ACHN (cell line): ENCODE data around the gene NAXE.
"Not testable (repeated sequence)": the region's sequence is repeated elsewhere in the genome, so short reads cannot be mapped to it uniquely, and the experiment has no call there.

Experiments used
- DNase-seq: peaks from one replicate; pipeline ENCODE4 v3.0.0-alpha.2; 2015
- in situ Hi-C: cut with HindIII; loops from 2 replicates; pipeline ENCODE4 v1.10.0; 2017; ENCODE audit warnings: low sequenced_read_pairs, low pct_ligation_motif_present, low pct_unique_long_range_greater_than_20kb

Gene NAXE

GRCh38 chr1:156560585-156561163, 30.9 kb upstream of the NAXE start:
- in situ Hi-C loops: no loop called here
- no peak for DNase-seq

DNA sequence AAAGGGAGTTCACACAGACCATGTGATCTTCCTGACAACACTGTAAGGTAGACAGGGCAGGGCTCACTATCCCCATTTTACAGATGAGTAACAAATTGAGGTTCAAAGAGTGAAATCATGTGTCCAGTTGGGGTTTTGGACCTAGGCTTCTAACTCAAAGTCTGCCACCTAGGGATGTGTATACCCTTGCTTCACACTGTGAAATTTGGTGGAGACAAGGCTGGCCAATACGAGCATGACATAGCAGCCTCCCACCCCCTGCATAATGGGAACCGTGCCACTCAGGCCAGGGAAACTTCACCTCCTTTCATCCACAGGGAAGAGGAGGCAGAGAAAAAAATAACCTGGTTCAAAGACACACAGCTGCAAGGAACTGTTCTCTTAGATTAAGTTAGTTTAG, 26.1 kb upstream of the NAXE start:
- no peak for DNase-seq
- in situ Hi-C loops: no loop called here

DNA sequence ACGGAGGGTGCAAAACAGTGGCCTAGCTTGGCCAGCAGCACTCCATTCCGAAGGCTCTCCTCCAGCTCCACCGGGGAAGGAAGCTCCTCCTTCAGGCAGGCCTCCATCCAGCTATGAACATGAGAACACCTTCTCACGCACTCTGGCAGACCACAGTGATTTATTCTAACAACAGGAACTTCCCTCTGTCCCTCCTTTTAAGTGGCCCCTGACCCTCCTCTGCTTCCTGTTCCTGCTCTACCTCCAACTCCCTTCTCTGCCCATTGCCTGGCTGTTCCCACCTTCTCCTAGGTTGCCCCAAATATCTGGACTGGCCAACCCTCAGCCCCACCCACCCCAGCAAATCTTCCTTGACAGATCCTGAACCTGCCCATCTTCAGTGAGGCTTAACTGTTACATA, 25.1 kb upstream of the NAXE start:
- DNase-seq: no peak
- in situ Hi-C loops: no loop called here

DNA sequence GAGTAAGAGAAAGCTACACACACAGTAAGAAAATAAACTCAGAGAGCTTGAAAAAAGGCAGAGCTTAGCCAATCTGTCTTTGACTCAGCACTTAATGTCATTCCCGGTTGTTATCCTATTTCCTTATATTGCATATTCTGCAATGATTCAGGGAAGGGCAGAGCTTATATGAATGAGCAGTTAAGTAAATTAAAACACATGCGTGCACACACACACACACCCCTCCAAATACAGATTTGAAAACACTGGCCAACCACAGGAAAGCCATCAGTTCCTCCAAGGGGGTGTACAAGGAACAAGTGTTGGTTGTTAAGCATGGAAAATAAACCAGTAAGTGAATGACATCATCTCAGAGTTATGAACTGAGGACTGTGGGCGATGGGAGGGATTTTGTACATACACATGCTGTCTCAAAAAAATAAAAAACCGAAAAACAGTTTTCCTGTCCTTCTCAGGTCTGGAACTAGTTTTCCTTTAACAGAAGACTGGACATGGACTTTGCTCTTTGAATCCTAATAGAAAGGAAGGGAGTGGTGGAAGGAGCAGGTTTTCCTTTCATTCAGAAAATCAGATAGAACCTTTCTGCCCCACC, 20.2 kb upstream of the NAXE start:
- DNase-seq: peak; percentile 76
- in situ Hi-C loops: no loop called here

- in situ Hi-C loops: no loop called here
- peak; percentile 91 for DNase-seq
Observed at GRCh38 chr1:156571919-156572662, 19.5 kb upstream of the NAXE start, which contains the start of gene IQGAP3. TSS of gene IQGAP3 (minus strand) at chr1:156572565. CDS start at chr1:156572529, 36 bp downstream.

DNA sequence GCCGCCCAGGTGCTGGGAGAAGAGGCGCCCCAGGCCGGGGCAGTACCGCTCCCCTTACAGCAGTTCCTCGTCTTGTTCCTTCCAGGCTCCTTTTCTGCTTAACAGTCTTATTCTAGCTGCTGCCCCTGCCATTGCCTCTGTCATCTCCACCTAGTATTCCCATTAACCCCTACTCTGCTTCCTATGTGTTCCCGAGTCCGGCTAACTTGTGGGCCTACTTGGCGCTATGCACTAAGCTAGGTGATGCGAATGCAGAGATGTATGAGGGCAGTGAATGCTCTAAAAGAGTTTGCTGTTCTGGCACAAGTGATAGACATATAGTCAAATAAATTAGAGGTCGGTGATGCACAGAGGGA, 18.9 kb upstream of the NAXE start:
- no peak for DNase-seq
- in situ Hi-C loops: no loop called here

GRCh38 chr1:156574039-156574633, 17.4 kb upstream of the NAXE start:
- DNase-seq: no peak
- in situ Hi-C loops: no loop called here

DNA sequence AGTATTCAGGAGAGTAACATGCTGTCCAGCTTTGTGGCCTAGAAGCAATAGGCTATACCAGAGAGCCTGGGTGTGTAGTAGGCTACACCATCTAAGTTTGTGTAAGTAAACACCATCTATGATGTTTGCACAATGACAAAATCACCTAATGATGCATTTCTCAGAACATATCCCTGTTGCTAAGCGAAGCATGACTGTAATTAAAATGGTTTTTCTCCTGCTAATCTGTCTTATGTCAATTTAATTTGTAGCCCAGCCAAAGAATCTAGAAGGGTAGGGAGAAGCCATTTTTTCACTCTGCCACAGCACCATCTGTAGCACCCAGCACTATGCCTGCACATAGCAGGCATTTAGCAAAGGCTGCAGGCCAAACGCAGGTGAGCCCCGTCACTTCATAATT, 14.0 kb upstream of the NAXE start:
- DNase-seq: no peak
- in situ Hi-C loops: no loop called here

GRCh38 chr1:156578055-156578454, 13.5 kb upstream of the NAXE start:
- no peak for DNase-seq
- in situ Hi-C loops: no loop called here

DNA sequence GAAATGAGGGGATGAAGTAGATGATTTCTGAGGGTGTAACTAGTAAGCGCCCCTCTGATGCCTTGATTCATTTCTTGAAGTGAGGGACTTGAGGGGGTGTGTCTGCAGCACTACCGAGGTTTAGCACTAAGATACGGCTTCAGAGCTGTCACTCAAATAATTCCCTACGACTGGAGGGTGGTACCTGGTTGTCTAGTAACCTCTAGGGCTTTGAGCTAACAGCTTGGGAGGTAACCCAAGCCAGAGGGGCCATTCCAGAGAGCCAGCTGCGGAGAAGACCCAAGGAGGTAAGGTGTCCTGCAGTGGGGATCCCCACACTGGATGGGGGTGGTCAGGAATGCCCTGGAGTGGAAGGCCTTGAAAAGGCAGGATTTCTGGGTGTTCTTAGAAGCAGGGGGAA, 12.1 kb upstream of the NAXE start, which contains the start of gene TTC24:
TSS of gene TTC24 (plus strand) at position 252 of the 400 bp plus-strand sequence. CDS start 1,642 bp downstream, outside the sequence.
- in situ Hi-C loops: no loop called here

DNA sequence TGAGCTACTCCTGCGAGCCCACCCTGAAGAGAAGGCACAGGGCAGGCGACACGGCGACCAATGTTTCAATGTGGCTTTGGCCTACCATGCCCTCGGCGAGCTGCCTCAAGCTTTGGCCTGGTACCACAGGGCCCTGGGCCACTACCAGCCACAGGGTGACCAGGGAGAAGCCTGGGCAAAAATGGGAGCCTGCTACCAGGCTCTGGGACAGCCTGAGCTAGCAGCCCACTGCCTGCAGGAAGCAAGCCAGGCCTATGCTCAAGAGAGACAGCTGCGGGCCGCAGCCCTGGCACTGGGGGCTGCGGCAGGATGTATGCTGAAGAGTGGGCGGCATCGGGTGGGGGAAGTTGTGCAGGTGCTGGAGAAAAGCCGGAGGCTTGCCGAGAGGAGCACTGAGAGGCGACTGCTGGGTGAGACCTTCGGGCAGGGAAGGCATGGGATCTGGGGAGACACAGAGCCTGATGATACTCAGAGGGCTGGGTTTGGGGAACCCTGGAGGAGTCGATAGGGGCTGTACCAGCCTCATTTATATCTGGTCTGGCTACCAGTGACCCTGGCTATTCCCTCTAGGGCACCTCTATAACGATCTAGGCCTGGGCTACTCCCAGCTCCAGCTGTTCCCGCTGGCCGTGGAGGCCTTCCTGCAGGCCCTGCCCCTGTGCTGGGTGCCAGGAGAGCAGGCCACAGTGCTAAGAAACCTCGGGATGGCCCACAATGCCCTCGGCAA, 9.8 kb upstream of the NAXE start:
- in situ Hi-C loops: no loop called here
- DNase-seq: no peak

More for the DNA sequence above, 12.1 kb upstream of the NAXE start, which contains the start of gene TTC24:
- no peak for DNase-seq

GRCh38 chr1:156582388-156583017, 9.1 kb upstream of the NAXE start:
- in situ Hi-C loops: no loop called here
- no peak for DNase-seq

DNA sequence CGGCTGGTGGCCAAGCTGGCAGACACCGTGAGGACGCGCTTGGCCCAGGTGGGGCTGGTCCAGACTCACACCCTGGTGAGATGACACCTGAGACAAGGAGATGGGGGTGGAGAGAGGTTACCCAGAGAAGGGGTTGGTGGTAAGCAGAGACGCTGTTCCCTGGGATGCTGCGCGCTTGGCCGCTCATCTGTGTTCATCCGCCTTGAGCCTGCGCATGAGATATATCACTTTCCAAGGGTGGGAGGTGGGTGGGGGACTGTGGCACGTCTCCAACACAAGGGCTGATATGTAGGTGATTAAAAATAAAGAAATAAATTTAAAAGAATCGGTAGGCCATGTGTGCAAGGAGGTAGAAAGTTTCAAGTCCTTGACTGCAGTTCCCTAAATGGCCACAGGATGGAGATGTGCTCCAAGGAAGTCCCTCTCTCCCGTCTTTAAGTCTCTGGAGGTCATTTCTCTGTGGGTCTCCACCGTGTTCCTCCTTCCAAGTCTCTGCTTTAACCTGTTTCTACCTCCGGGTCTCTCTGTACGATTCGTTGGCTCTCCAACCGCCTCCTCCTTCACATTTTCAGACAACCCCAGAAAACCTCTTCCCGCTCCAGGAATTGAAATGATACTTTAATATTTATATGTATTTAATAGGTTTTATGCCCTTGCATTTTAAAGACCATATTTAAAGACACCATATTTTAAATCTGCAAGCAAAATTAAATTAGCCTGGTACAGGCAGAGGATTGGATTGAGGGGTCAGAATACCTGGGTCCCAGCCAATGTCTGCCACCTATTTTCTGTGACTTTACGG, 7.6 kb upstream of the NAXE start:
- in situ Hi-C loops: no loop called here
- peak; percentile 86 for DNase-seq

- no peak for DNase-seq
- in situ Hi-C loops: no loop called here
Observed at GRCh38 chr1:156584813-156585212, 6.8 kb upstream of the NAXE start.

GRCh38 chr1:156586323-156586722, 5.3 kb upstream of the NAXE start:
- in situ Hi-C loops: no loop called here
- no peak for DNase-seq

DNA sequence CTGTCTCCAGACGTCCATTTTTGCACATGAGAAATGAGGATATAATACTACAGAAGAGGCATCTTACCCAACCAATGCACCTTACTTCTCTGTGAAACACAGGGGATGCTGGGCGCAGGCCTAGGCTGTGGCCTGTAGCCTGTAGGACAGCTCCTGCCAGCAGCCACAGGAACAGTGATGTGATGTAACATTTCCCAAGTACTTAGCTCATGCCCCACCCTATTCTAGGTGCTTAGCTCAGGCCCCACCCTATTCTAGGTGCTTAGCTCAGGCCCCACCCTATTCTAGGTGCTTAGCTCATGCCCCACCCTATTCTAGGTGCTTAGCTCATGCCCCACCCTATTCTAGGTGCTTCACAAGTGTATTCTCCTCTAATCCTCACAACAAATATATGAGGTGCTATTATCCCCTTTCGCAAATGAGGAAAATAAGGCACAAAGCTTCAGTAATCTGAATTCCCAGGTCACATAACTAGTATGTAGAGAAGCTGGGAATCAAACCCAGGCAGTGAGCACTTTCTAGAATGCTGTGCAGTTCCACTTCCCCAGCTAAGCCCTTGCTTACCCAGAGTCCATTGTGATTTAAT, 4.6 kb upstream of the NAXE start:
- no peak for DNase-seq
- in situ Hi-C loops: no loop called here

- in situ Hi-C loops, DNase-seq: not testable (repeated sequence)
Observed at GRCh38 chr1:156587927-156588326, 3.6 kb upstream of the NAXE start.
